ENCODE measurements around the gene PTTG1IP. TPM values are rescaled to one million over a fixed set of nuclear protein-coding genes. Genes with fewer than 3 reads are reported as not detected.

PTTG1IP gene
- total and polyA plus RNA-seq, 2 of the 13 experiments (the other 11 are each of a cell fraction or from before 2014, with no cell fraction given): 161 to 700 TPM

GRCh38 chr21:44850905-44851657, 22.4 kb downstream of the PTTG1IP start (continued):
- TF ChIP-seq ZBTB26 (CRISPR knock-in tag; IDR thresholded peaks at IDR 0.05; ENCODE audit: borderline replicate concordance): no peak
- TF ChIP-seq ARID5B (CRISPR knock-in tag; IDR thresholded peaks at IDR 0.05): no peak
- TF ChIP-seq ZNF572 (CRISPR knock-in tag; IDR thresholded peaks at IDR 0.05): no peak
- TF ChIP-seq ZNF691 (CRISPR knock-in tag; IDR thresholded peaks at IDR 0.05; ENCODE audit: borderline replicate concordance, low read depth): no peak
- no peak for TF ChIP-seq NR2C2 (CRISPR knock-in tag; IDR thresholded peaks at IDR 0.05; ENCODE audit: borderline replicate concordance)
- TF ChIP-seq ESRRA (CRISPR knock-in tag; IDR thresholded peaks at IDR 0.05; ENCODE audit: low read depth): 0 out of 2 replicates have a peak, but pooled peaks have one; percentile 31
- no peak for TF ChIP-seq IRF9 (CRISPR knock-in tag; IDR thresholded peaks at IDR 0.05; ENCODE audit: borderline replicate concordance)
- TF ChIP-seq WIZ (CRISPR knock-in tag; IDR thresholded peaks at IDR 0.05): no peak
- TF ChIP-seq RNF219 (CRISPR knock-in tag; IDR thresholded peaks at IDR 0.05): no peak
- TF ChIP-seq ZKSCAN1 (IDR thresholded peaks at IDR 0.05; ENCODE audit: low read length): no peak
- no peak for TF ChIP-seq ZNF703 (CRISPR knock-in tag; IDR thresholded peaks at IDR 0.05; ENCODE audit: borderline replicate concordance)
- no peak for TF ChIP-seq NCOA5 (CRISPR knock-in tag; IDR thresholded peaks at IDR 0.05)
- no peak for TF ChIP-seq HOXA7 (CRISPR knock-in tag; IDR thresholded peaks at IDR 0.05)
- no peak for TF ChIP-seq ZNF234 (CRISPR knock-in tag; conservative IDR thresholded peaks at IDR 0.05)
- no peak for TF ChIP-seq ZBTB3 (CRISPR knock-in tag; IDR thresholded peaks at IDR 0.05; ENCODE audit: borderline replicate concordance, low read depth)
- TF ChIP-seq HNF4A (CRISPR knock-in tag; IDR thresholded peaks at IDR 0.05): peak; percentile 46
- no peak for TF ChIP-seq U2AF1 (optimal IDR thresholded peaks at IDR 0.05; ENCODE audit: low read depth, low read length)
- TF ChIP-seq NFE2 (CRISPR knock-in tag; IDR thresholded peaks at IDR 0.05): no peak

Measured in HepG2 (cell line).